ENCODE results near the gene RIMKLA. TPM values are rescaled to one million over a fixed set of nuclear protein-coding genes. Genes with fewer than 3 reads are reported as not detected.

The RIMKLA gene
- total and polyA plus RNA-seq, 2 of the 13 experiments (the other 11 are each of a cell fraction or from before 2014, with no cell fraction given), result 2.5 to 3.8 TPM

GRCh38 chr1:42335050-42335808, 45.4 kb upstream of the RIMKLA start, which contains the start of gene FOXJ3 (continued):
- TF ChIP-seq ZHX2 (IDR thresholded peaks at IDR 0.05; ENCODE audit: low read depth), result peak; percentile 75; the same call in 1 of the 2 replicates
- no peak for TF ChIP-seq ZHX2 (CRISPR knock-in tag; IDR thresholded peaks at IDR 0.05; ENCODE audit: borderline replicate concordance)
- TF ChIP-seq BORCS8-MEF2B (CRISPR knock-in tag; IDR thresholded peaks at IDR 0.05), result peak; percentile 99
- no peak for TF ChIP-seq ZFP37 (CRISPR knock-in tag; IDR thresholded peaks at IDR 0.05; ENCODE audit: borderline replicate concordance)
- TF ChIP-seq TMF1 (CRISPR knock-in tag; IDR thresholded peaks at IDR 0.05; ENCODE audit: low read depth), result peak; percentile 72; the same call in 1 of the 2 replicates
- no peak for TF ChIP-seq MAFK (conservative IDR thresholded peaks at IDR 0.05 in 1 of 2, IDR thresholded peaks at IDR 0.05 in 1 of 2; ENCODE audit: low read length in 2 of 2)
- TF ChIP-seq SALL2 (CRISPR knock-in tag; IDR thresholded peaks at IDR 0.05), result peak; percentile 98
- TF ChIP-seq ZBTB8A (CRISPR knock-in tag; IDR thresholded peaks at IDR 0.05; ENCODE audit: borderline replicate concordance, low read depth), result no peak; the same call in 1 of the 2 replicates
- peak; percentile 84 for TF ChIP-seq ISL2 (CRISPR knock-in tag; IDR thresholded peaks at IDR 0.05)
- TF ChIP-seq SNAPC2 (CRISPR knock-in tag; IDR thresholded peaks at IDR 0.05), result peak; percentile 88
- TF ChIP-seq POLR2AphosphoS2 (IDR thresholded peaks at IDR 0.05; ENCODE audit: low read depth, low read length), result no peak
- TF ChIP-seq JDP2 (CRISPR knock-in tag; IDR thresholded peaks at IDR 0.05; ENCODE audit: borderline replicate concordance), result no peak
- peak; percentile 70 for TF ChIP-seq HNF1B (CRISPR knock-in tag; IDR thresholded peaks at IDR 0.05)
- no peak for TF ChIP-seq ZNF646 (CRISPR knock-in tag; IDR thresholded peaks at IDR 0.05)

Measured in HepG2 (cell line).